Body of pancreas (tissue), 4 donors: ENCODE measurements around the gene PM20D2. TPM values are rescaled to one million over a fixed set of nuclear protein-coding genes. Genes with fewer than 3 reads are reported as not detected.

Source experiments
- ATAC-seq: fragments of 150-250 bp; one replicate; pipeline ENCODE4 v1.9.1; 2016
- DNase-seq, 4 donors: peaks; one replicate each; pipeline ENCODE4 v3.0.0-alpha.2; 2019
- H3K27ac ChIP-seq, 4 donors: fragments of 200-600 bp; sonication (generic); 1 replicate in 3 of 4; 2 replicates in 1 of 4; pipeline versions ENCODE4 v1.5.1 to v1.6.1; 2016 to 2019; ENCODE audit warnings: mild to moderate bottlenecking in 1 of 4, mixed read lengths in 1 of 4, moderate library complexity in 1 of 4
- H3K27me3 ChIP-seq, 2 donors: fragments of 200-600 bp; sonication (generic); one replicate each; pipeline ENCODE4 v1.6.0; 2016; ENCODE audit warnings: mild to moderate bottlenecking in 1 of 2
- H3K36me3 ChIP-seq, 2 donors: fragments of 200-600 bp; sonication (generic); replicated peaks in 1 of 2; 2 replicates each; pipeline ENCODE4 v1.5.1; 2016; ENCODE audit warnings: low read depth in 2 of 2; ENCODE audit not compliant: insufficient read depth in 1 of 2
- H3K4me1 ChIP-seq: fragments of 200-600 bp; sonication (generic); one replicate; pipeline ENCODE4 v1.6.0; 2016
- H3K4me3 ChIP-seq, 2 donors: fragments of 200-600 bp; sonication (generic); 1 replicate in 1 of 2; 2 replicates in 1 of 2; pipeline ENCODE4 v1.5.1; 2016 to 2019
- H3K9me3 ChIP-seq, 3 donors: fragments of 200-600 bp; sonication (generic); 1 replicate in 2 of 3; 2 replicates in 1 of 3; pipeline ENCODE4 v1.5.1; 2016
- CTCF ChIP-seq, 7 experiments: fragments of 450-650 bp in 4 of 7; fragments of 200-600 bp in 3 of 7; sonication (generic) in 3 of 7; IDR thresholded peaks; one replicate each; pipeline ENCODE4 v1.5.1; 2016 to 2019; ENCODE audit warnings: antibody characterized with exemption in 7 of 7
- POLR2A ChIP-seq, 3 donors: fragments of 450-650 bp; IDR thresholded peaks; one replicate each; pipeline ENCODE4 v1.6.1; 2016; ENCODE audit warnings: antibody characterized with exemption in 3 of 3, mild to moderate bottlenecking in 2 of 3
- WGBS, 2 donors: methylation state at CpG; one replicate each; pipeline ENCODE4 v1.1.5; 2017; 5-methylcytosine and 5-hydroxymethylcytosine counted together
- intact Hi-C: fragments of 100-400 bp; cut with DNase I; formaldehyde crosslinking; loops from one replicate; pipeline ENCODE4 v1.15.1; 2023
- total RNA-seq, 2 donors: library from RNA; depleted of rRNA; stranded (reverse); fragments of >200 nt; gene quantifications; one replicate each; pipeline ENCODE4 v1.1.0, GENCODE V29; 2016

PM20D2 gene
- total RNA-seq, 2 donors from 2014 or later, result 10.5 to 15.3 TPM

GRCh38 chr6:89162047-89162371 lies 16.2 kb downstream of the PM20D2 start:
- Histone ChIP-seq H3K36me3 (peaks cover 0 to 13% of the 10 kb centered on the region in 2 donors), H3K9me3 (no peaks in the 10 kb centered on the region), H3K4me1 (no peaks in the 10 kb centered on the region), H3K4me3 (no peak overlapping the region), H3K27ac (no peak overlapping the region), H3K27me3 (no peaks in the 10 kb centered on the region)
- TF ChIP-seq CTCF (IDR thresholded peaks at IDR 0.05) (no peak), POLR2A (IDR thresholded peaks at IDR 0.05) (no peak)
- intact Hi-C loops, result no loop called here
- WGBS, 2 donors, result 85 to 90% methylated on average over 4 of the region's 4 CpGs
- ATAC-seq (peak; percentile 30), DNase-seq (no peak)

- Histone ChIP-seq H3K9me3 (no peaks in the 10 kb centered on the region), H3K27me3 (no peaks in the 10 kb centered on the region), H3K4me3 (no peak overlapping the region), H3K4me1 (no peaks in the 10 kb centered on the region), H3K36me3 (no peaks in the 10 kb centered on the region), H3K27ac (no peak overlapping the region)
- intact Hi-C loops, result no loop called here
- TF ChIP-seq POLR2A (IDR thresholded peaks at IDR 0.05) (no peak), CTCF (IDR thresholded peaks at IDR 0.05) (no peak)
- DNase-seq (no peak), ATAC-seq (no peak)
- WGBS, 2 donors, result 75 to 78% methylated on average over 6 of the region's 6 CpGs
These were observed 26.3 kb downstream of the PM20D2 start for GRCh38 chr6:89172131-89172530.

GRCh38 chr6:89173634-89174033 lies 27.8 kb downstream of the PM20D2 start:
- Histone ChIP-seq H3K27ac (no peak overlapping the region), H3K9me3 (no peaks in the 10 kb centered on the region), H3K27me3 (no peaks in the 10 kb centered on the region), H3K4me3 (no peak overlapping the region), H3K36me3 (no peaks in the 10 kb centered on the region), H3K4me1 (no peaks in the 10 kb centered on the region)
- 82 to 88% methylated on average over 4 of the region's 4 CpGs for WGBS, 2 donors
- DNase-seq (no peak), ATAC-seq (no peak)
- intact Hi-C loops, result no loop called here
- TF ChIP-seq CTCF (IDR thresholded peaks at IDR 0.05), result no peak
- TF ChIP-seq POLR2A (IDR thresholded peaks at IDR 0.05), result no peak

DNA sequence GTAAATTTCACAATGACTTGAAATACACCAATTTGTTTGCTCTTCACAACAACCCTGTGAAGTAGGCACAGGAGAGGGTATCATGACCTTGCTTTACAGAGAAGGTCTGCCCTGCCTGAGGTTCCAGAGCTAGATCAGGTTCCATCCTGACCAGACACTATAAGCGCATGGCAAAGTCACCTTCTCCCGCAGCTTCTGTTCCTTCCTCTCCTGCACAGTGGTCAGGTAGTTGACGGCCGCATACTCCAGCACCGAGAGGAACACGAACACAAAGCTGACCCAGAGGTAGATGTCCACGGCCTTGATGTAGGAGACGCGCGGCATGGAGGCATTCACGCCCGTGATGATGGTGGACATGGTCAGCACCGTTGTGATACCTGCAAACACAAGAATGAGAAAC lies 34.3 kb downstream of the PM20D2 start:
- H3K4me3 ChIP-seq, result no peak overlapping the region
- DNase-seq (no peak), ATAC-seq (no peak)
- H3K27me3 ChIP-seq, result no peaks in the 10 kb centered on the region
- TF ChIP-seq CTCF (IDR thresholded peaks at IDR 0.05) (no peak), POLR2A (IDR thresholded peaks at IDR 0.05) (no peak)
- H3K4me1 ChIP-seq, result no peaks in the 10 kb centered on the region
- no peaks in the 10 kb centered on the region for H3K36me3 ChIP-seq
- no peaks in the 10 kb centered on the region for H3K9me3 ChIP-seq
- 86 to 87% methylated on average over 13 of the region's 13 CpGs for WGBS, 2 donors
- intact Hi-C loops, result no loop called here
- H3K27ac ChIP-seq, result no peak overlapping the region

DNA sequence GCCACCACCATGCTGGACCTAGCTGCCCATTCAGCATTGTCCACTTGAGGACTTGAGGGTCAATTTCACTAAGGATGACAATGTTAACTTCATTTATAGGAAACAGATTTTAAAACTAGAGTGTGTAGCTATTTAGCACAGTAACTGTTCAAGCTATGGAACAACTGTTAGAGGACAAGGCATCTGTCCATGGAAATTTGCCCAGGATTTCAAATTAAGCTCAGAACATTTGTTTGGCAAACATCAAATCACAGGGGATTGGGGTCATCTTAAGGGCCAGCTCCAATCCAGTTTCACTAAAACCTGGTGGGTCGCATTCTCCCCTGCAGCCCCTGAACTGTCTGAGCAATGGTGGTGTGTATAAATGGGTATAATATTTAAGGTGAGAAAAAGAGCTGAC lies 35.1 kb downstream of the PM20D2 start:
- TF ChIP-seq CTCF (IDR thresholded peaks at IDR 0.05) (no peak), POLR2A (IDR thresholded peaks at IDR 0.05) (no peak)
- H3K9me3 ChIP-seq, result no peaks in the 10 kb centered on the region
- WGBS, 2 donors, result 75 to 100% methylated on average over 1 of the region's 1 CpG
- no peaks in the 10 kb centered on the region for H3K27me3 ChIP-seq
- intact Hi-C loops, result no loop called here
- H3K4me1 ChIP-seq, result no peaks in the 10 kb centered on the region
- no peaks in the 10 kb centered on the region for H3K36me3 ChIP-seq
- DNase-seq (no peak), ATAC-seq (no peak)
- H3K4me3 ChIP-seq, result no peak overlapping the region
- no peak overlapping the region for H3K27ac ChIP-seq
